A673 (cell line): ENCODE measurements around the gene ZNF580. TPM values are rescaled to one million over a fixed set of nuclear protein-coding genes. Genes with fewer than 3 reads are reported as not detected.

ENCODE experiments used
- BruUV-seq: library from RNA; stranded (reverse); fragments of 400-500 nt; replicated peaks from 2 replicates; lab custom pipeline; 2021; lab: Mats Ljungman, UMichigan
- CTCF ChIA-PET: fragments of 300-600 bp; sonication (Branson Sonifier 250); formaldehyde crosslinking; loops from one replicate; lab custom pipeline; 2022; ENCODE audit warnings: antibody characterized with exemption; lab: Charles Lee
- POLR2A ChIA-PET: fragments of 300-600 bp; sonication (Branson Sonifier 250); formaldehyde crosslinking; loops from one replicate; lab custom pipeline; 2022; ENCODE audit warnings: antibody characterized with exemption; ENCODE audit not compliant: low non-redundant PET; lab: Charles Lee
- DNase-seq: peaks from one replicate; pipeline ENCODE4 v3.0.0-alpha.2; 2015; ENCODE audit warnings: low spot score
- H3K27ac ChIP-seq: fragments of 200-600 bp; sonication (generic); 2 replicates; pipeline ENCODE4 v1.5.1; 2016; ENCODE audit warnings: mixed run types, low read depth, mild to moderate bottlenecking, mixed read lengths, antibody characterized with exemption, low read length; ENCODE audit not compliant: poor library complexity, severe bottlenecking
- H3K27me3 ChIP-seq: fragments of 200-600 bp; sonication (generic); replicated peaks from 2 replicates; pipeline ENCODE4 v1.6.1; 2017; ENCODE audit warnings: mixed run types, low read depth, mild to moderate bottlenecking, mixed read lengths, antibody characterized with exemption, low read length; ENCODE audit not compliant: insufficient read depth, poor library complexity
- H3K36me3 ChIP-seq: fragments of 200-600 bp; sonication (generic); 2 replicates; pipeline ENCODE4 v1.6.1; 2016; ENCODE audit warnings: mixed run types, mild to moderate bottlenecking, mixed read lengths, antibody characterized with exemption, low read length; ENCODE audit not compliant: insufficient read depth, poor library complexity, severe bottlenecking
- H3K4me1 ChIP-seq: fragments of 200-600 bp; sonication (generic); 2 replicates; pipeline ENCODE4 v1.6.1; 2017; ENCODE audit warnings: mixed run types, mild to moderate bottlenecking, mixed read lengths, antibody characterized with exemption, low read length; ENCODE audit not compliant: insufficient read depth, poor library complexity, severe bottlenecking
- H3K4me3 ChIP-seq: fragments of 200-600 bp; sonication (generic); 2 replicates; pipeline ENCODE4 v1.5.1; 2016; ENCODE audit warnings: low read depth, mixed run types, mild to moderate bottlenecking, mixed read lengths, low read length; ENCODE audit not compliant: poor library complexity, severe bottlenecking
- H3K9me3 ChIP-seq: fragments of 200-600 bp; sonication (generic); 2 replicates; pipeline ENCODE4 v1.6.1; 2016; ENCODE audit warnings: mixed run types, low read depth, mild to moderate bottlenecking, mixed read lengths, antibody characterized with exemption, low read length; ENCODE audit not compliant: poor library complexity, severe bottlenecking
- EZH2 ChIP-seq: fragments of 200-600 bp; sonication (generic); IDR thresholded peaks from 2 replicates; pipeline ENCODE4 v1.6.1; 2017; ENCODE audit warnings: borderline replicate concordance, low read depth, mild to moderate bottlenecking, mixed read lengths, antibody characterized with exemption, low read length; ENCODE audit not compliant: poor library complexity, severe bottlenecking
- intact Hi-C: fragments of 100-400 bp; cut with micrococcal nuclease; formaldehyde crosslinking; loops from one replicate; pipeline ENCODE4 v1.10.0; 2022; ENCODE audit not compliant: unreplicated experiment
- total RNA-seq: library from RNA; stranded (reverse); gene quantifications from 2 replicates; pipeline ENCODE4 v1.2.3, GENCODE V29; 2021
- TF ChIP-seq, protein P1 (sequence below): fragments of 300-800, 200-600 bp; sonication (generic); conservative IDR thresholded peaks from 2 replicates; pipeline ENCODE4 v1.5.1; 2017; ENCODE audit warnings: low read depth, mild to moderate bottlenecking, antibody characterized with exemption, low read length, moderate library complexity, mixed read lengths

Gene ZNF580
- total RNA-seq, 1 experiment from 2014 or later: 49.1 TPM

DNA sequence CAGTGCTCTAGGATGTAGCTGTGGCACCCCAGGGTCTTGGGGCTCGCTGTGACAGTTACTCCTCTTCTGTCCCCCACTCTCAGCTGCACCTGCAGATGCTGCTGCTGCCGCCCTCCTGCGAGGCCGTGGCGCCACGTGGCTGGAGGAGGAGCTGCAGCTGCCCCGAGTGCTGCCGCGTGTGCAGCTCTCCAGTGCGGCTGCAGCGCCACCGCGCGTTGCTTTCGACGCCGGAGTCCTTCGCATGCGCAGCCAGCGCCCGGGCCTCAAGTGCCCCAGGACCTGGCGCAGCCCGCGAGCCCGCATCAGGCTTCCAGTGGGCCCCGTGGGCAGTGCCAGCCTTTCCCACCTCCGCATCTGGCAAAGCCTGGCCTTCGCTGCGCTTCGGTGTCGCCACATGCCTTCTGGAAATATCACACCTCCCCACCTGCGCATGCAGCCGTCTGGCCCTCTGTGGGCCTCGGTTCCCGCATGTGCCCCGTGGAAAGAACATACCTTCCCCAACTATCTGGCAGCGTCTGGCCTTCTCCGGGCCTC lies 692 bp upstream of the ZNF580 start:
- peak; percentile 85 for DNase-seq
- TF ChIP-seq, protein P1, sequence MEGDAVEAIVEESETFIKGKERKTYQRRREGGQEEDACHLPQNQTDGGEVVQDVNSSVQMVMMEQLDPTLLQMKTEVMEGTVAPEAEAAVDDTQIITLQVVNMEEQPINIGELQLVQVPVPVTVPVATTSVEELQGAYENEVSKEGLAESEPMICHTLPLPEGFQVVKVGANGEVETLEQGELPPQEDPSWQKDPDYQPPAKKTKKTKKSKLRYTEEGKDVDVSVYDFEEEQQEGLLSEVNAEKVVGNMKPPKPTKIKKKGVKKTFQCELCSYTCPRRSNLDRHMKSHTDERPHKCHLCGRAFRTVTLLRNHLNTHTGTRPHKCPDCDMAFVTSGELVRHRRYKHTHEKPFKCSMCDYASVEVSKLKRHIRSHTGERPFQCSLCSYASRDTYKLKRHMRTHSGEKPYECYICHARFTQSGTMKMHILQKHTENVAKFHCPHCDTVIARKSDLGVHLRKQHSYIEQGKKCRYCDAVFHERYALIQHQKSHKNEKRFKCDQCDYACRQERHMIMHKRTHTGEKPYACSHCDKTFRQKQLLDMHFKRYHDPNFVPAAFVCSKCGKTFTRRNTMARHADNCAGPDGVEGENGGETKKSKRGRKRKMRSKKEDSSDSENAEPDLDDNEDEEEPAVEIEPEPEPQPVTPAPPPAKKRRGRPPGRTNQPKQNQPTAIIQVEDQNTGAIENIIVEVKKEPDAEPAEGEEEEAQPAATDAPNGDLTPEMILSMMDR: peak; percentile 58
- TF ChIP-seq EZH2: no peak
- POLR2A ChIA-PET: interaction anchor here (0.5 kb wide), 1 partner anchor 14 kb away, joined by 3 read pairs; no protein-coding TSS in a partner anchor
- intact Hi-C loops: no loop called here
- Histone ChIP-seq H3K36me3 (peaks cover 8% of the 10 kb centered on the region), H3K9me3 (no peaks in the 10 kb centered on the region), H3K4me3 (peak overlapping the region; percentile 81), H3K27ac (peak overlapping the region; percentile 90), H3K27me3 (no peaks in the 10 kb centered on the region), H3K4me1 (peaks cover 28% of the 10 kb centered on the region)
- BruUV-seq: TSS peak; percentile 38
- CTCF ChIA-PET: interaction anchor here (0.6 to 1.0 kb wide), 2 partner anchors 16 to 499 kb away, joined by 3 to 9 read pairs; partner anchors contain the start of gene ZNF784

DNA sequence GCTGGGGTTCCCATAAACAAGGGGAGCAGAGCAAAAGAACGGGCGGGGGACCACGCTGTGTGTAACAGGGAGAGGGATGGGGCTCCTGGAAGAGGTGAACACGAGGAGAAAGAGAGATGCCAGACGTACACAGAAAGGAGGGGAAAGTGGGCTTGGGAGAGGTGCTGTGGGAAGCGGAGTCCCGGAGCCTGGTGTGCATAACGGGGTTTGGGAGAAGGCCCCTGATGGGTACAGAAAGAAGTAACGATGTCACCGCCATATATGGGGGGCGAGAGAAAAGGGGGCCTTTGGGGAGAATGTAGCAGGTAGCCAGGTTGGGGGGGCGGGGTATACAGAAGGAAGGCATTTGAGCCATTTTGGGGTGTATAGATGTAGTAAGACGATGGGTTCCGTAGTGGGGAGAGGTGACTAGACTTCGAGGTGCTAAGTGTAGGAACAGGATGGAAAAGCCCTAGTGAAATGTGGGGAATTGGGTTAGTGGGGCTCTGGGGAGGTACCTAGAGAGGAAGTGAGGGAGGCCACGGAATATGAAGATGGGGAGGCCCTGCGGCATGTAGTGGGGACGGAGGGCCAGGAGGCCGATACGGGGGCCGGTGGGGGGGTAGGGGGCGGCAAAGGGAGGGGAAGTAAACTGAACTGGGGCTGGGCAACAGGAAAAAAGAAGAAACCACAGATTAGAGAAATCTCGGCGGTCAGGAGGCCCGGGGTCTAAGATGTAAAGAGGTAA lies 787 bp downstream of the ZNF580 start:
- Histone ChIP-seq H3K27ac (peak overlapping the region; percentile 90), H3K9me3 (no peaks in the 10 kb centered on the region), H3K4me3 (peak overlapping the region; percentile 81), H3K4me1 (peaks cover 21% of the 10 kb centered on the region), H3K36me3 (peaks cover 13% of the 10 kb centered on the region), H3K27me3 (no peaks in the 10 kb centered on the region)
- ChIA-PET CTCF (interaction anchor here (0.6 kb wide), 1 partner anchor 499 kb away, joined by 3 read pairs; no protein-coding TSS in a partner anchor), POLR2A (no interaction called here)
- DNase-seq: peak; percentile 55
- BruUV-seq: no TSS peak
- intact Hi-C loops: no loop called here
- TF ChIP-seq, protein P1: no peak
- TF ChIP-seq EZH2: no peak

DNA sequence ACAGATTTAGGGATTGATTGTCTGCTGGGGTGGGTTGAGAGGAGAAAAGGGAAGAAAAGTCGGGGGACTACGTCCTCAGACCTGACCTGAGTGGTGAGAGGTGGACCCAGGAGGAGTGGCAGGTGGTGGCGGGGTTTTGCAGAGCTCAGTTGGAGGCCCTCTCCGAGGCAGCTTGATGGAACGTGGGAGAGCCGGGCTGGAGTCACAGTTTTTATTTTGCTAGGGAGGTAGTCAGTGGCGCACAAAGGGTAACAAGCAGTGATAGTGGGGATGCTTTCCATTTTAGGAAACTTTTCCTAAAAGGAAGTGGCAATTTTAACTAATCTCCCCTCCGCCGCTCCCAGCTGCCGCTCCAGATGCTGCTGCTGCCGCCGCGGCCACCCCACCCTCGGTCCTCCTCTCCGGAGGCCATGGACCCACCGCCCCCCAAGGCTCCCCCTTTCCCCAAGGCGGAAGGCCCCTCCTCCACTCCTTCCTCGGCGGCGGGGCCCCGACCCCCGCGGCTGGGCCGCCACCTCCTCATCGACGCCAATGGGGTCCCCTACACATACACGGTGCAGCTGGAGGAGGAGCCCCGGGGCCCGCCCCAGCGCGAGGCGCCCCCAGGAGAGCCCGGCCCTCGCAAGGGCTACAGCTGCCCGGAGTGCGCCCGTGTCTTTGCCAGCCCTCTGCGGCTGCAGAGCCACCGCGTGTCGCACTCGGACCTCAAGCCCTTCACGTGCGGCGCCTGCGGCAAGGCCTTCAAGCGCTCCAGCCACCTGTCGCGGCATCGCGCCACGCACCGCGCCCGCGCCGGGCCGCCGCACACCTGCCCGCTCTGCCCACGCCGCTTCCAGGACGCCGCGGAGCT lies 1.6 kb downstream of the ZNF580 start:
- Histone ChIP-seq H3K36me3 (peaks cover 13% of the 10 kb centered on the region), H3K9me3 (no peaks in the 10 kb centered on the region), H3K4me1 (peaks cover 27% of the 10 kb centered on the region), H3K27me3 (no peaks in the 10 kb centered on the region), H3K4me3 (peak overlapping the region; percentile 81), H3K27ac (peak overlapping the region; percentile 90)
- DNase-seq: peak; percentile 42
- ChIA-PET POLR2A (no interaction called here), CTCF (interaction anchor here (1.3 kb wide), 1 partner anchor 12 kb away, joined by 3 read pairs; no protein-coding TSS in a partner anchor)
- intact Hi-C loops: no loop called here
- TF ChIP-seq, protein P1: no peak
- no peak for TF ChIP-seq EZH2
- no TSS peak for BruUV-seq
